Activated CD4-positive, alpha-beta T cell treated with anti-CD3 and anti-CD28 coated beads, Interleukin-2, amount 50 U/mL, for 48 hours (primary cell): ENCODE results near the gene LRFN5.

Experiments used
- DNase-seq, 2 experiments: peaks; one replicate each; pipeline ENCODE4 v3.0.0-alpha.2; 2020

LRFN5 gene

DNA sequence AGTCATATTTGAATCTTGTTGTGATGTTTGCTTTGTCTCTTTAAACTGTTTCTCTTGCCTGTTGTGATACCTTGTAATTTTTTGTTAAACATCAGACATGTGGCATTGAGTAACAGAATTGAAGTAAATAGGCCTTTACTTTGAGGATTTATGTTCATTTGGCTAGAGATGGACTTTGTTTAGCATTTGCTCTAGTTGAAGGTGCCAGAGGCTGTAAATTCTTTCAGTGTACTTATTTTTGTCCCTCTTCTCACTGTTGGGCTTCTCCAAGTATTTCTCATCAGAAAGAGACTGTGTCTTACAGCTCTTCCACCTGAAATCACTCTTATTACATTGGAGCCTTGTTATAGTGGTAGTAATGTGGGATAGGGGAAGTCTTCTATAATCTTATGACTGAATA, 175.8 kb downstream of the LRFN5 start:
- no peak for DNase-seq

DNA sequence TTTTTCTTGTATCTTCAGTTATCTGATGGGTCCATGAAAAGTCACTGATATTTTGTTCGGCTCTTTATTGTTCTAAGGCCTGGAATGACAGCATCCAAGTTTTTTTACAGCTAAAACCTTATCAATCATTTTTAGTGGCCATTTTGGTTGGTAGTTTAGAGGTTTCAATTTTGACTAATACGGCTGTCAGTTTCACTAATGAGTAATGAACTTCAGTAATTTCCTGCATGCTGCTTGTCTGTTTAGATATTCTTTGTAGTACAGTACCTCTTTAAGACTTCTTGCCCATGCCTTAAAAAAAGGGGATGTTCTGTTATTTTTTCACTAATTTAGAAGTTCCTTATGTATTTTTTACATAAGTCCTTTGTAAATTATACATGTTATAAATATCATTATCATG, 176.7 kb downstream of the LRFN5 start:
- no peak for DNase-seq

DNA sequence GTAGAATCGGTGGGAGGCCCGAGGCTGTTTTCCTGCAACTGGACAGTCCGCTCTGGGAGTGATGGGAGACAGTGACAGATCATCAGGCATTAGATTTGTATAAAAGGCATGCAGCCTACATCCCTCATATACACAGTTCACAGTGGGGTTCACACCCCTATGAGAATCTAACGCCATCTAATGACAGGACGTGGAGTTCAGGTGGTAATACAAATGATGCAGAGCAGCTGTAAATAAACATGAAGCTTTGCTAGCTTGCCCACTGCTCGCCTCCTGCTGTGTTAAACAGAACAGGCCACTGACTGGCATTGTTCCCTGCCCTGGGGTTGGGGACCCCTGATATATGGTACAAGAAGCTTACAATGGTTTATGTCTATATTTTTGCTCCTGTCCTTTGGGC, 179.0 kb downstream of the LRFN5 start:
- DNase-seq: no peak

DNA sequence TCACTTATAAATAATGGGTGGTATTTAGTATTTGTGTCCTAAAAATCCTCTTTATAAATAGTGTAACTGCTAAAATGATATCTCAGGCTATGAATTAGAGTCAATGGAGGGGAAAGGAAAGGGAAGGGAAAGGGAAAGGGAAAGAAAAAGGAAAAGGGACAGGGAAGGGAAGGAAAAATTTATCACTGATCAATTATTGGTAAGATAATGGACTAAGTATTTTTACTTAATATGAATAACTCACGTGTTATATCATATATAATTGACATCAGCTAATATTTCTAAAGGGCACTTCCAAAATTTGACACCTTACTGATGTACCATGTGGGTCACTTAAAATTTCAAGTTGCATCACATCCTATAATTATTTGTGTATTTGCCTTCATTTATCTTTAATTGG, 193.1 kb downstream of the LRFN5 start:
- DNase-seq: no peak

DNA sequence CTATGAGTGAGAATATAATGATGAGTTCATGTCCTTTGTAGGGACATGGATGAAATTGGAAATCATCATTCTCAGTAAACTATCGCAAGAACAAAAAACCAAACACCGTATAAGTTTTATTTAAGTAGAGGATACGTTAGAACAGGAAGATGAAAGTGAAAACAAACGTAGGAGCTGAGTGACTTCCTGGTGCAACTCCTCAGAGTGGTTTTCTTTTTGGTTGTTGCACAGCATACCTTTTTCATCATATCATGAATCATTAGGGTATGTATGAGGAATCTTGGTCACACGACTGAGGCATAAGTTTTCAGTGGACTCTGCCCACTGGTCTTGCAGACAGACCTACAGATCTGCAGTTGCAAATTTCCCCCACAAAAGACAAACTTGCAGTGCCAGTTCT, 199.0 kb downstream of the LRFN5 start:
- no peak for DNase-seq

DNA sequence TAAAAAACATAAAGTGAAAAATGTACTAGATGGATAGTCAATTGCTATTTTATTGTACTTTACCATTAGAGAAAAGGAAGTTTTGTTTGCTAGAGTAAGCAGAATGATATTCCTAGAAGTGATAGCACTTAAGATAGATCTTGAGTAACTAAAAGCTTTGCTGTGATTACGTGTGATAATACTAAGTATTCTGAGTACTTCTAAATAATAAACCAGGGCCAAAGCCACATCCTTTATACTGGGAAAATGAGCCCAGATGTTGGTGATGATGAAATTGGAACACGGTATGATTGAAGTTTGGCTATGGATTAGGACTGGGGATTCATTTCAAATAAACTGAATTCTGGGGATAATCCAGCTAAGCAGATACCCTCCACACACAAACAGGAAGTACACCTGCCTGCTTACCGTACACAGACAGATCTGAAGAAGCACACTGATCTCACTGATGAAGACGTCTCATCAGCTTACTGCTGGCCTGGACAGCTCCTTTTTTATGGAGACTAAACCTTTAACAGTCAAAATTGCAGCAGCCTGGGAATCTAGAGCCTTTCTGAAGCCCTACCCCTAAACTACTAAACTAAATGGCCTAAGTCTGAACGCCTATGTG, 199.8 kb downstream of the LRFN5 start:
- DNase-seq: no peak

DNA sequence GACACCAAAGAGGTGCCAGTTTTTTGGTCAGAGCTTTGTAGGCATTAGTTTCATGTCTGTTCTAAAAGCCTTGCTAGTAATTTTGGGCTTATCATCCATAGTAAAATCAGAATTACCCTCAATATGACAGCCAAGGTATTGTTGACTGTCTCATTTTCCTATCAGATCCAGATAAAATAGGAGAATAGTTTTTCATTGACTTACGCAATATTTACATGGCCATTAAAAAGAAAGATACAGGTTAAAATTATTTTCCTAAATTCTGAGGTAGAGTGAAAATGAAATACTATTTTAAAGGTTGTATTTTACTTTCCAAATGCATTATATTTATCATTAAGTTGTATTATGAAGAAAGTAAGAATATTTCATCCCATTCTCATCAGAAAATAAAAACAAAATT, 203.7 kb downstream of the LRFN5 start:
- no peak for DNase-seq

DNA sequence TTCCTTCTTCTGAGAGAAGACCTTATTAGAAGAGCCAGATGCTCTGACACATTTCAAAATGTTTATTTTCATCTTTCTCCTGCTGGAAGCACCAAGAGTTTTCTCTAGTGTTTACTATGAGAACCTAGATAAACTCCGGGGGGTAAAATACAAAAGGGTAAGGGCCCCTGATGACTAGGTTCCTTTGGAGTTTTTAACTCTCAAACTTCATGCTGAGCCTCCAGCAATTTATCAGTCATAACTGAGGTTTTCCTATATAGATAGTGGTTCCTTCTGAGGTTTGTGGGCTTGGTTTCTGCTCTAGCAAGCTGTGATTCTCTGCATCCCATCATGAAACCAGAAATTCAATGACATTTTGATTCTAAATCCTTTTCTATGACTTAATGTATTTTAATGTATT, 210.9 kb downstream of the LRFN5 start:
- DNase-seq: no peak

DNA sequence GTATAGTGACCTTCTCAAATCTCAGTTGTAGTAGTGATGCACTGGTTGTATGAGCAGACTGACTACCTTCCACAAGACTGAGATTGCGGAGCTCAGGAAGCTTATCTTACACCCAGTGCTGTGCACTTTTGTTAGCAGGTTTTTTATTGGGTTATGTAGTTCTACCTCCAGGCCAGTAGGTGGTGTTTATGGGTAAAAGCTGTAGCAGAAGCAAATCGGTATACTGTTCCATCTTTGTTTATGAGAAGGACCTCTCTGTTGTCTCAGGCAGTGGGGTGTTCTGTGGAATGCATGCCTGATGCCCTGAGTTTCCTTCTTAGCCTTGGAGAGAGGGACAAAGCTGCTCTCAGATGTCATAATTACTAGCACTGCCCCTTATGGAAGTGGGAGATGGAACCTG, 217.8 kb downstream of the LRFN5 start:
- no peak for DNase-seq

DNA sequence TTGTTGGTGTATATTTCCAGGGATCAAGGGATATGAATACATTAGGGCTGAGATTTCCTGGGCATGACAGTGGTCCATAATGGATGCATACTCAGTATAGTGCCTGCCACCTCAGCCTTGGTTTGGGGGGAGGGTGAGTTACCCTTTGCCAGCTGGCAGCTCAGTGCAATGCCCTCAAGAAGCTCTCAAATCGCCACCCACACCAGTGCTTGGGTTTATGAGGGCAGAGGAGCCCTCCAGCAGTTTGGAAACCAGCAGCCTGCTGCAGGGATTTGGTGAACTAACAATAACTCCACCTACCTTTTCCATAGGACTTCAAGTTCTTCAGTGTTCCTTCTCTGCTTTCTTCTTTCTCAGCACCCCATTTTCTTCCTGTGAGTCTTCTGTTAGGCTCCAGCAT, 218.9 kb downstream of the LRFN5 start:
- no peak for DNase-seq

DNA sequence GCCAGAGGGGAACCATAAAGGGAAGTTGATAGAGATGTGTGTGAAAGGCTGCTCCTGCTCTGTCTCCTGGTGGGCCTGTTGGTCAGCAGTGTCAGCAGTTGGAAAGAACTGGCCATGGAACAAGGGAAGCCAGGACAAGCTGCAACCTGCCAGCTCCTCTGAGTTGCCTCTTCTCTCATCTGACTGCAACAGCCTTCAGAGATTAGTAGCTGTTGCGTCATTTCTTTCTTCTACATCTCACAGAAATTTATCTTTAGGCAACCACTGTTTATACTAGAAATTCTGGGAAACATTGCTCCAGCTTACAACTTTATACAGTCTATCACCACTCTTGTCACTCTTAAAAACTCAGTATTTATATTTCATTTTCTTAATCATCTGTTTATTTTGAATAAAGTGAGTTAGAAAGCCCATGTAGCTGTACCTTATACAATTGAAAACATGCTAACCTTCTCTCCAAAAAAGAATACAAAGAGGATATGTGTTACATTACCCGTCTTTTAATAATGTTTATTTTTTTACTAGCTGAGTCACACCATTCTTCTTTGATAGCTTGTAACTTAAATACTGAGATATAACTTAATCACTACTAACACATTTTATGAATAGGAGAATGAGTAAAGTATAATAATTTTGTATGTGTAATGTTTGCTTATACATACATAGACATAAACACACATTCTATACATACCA, 224.2 kb downstream of the LRFN5 start:
- DNase-seq: no peak

DNA sequence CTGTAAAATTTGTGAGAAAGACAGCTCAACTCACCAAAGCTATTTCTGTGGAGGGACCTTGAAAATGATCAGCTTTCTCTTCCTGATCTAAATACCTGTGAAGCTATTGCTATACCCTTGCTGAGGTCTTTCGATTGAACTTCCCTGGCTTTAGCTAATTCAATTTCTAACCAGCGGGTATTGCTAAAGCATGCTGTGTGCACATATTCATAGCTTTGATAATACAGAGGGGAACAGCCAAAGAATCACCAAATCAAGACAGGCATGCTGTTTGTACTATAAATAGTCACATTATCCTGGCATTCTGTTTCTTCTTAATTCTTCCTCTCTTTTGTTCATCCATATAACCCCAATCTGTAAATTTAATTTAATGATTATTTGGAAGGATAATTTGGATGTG, 233.0 kb downstream of the LRFN5 start:
- no peak for DNase-seq

DNA sequence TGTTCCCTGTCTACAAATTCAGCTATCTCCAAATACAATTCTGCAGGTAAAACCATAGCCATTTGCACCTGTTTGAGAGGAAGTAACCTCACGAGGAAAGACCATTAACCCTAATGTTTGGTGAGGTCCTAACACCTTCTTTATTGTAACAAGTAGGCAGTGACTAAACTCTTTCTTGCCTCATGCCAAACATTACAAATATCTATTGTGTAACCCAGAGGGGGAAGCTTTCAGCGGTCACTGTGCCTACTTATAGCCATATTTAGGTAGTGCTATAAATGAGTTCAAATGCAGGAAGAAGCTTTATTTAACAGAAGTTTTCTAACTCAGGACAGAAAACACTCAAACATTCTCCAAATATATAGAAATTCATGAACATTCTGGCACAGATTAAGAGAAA, 252.7 kb downstream of the LRFN5 start:
- no peak for DNase-seq

DNA sequence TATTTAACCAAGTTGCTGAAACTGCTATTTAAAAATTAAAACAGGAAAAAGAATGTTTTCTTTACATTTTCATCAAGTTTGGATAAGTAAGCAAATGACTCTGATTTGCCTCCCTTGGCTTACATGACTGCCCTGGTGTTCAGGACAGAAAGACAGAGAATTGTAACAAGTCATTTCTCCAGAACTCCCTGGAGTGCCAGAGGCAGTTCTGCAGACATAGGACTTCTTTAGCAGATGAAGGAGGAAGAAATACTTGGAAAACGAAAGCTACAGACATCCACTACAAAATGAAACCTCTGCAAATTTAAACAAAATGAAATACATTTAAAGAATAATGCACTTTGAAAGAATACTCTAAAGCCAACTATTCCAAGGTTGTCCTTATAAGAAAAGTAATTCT, 253.9 kb downstream of the LRFN5 start:
- DNase-seq: no peak

DNA sequence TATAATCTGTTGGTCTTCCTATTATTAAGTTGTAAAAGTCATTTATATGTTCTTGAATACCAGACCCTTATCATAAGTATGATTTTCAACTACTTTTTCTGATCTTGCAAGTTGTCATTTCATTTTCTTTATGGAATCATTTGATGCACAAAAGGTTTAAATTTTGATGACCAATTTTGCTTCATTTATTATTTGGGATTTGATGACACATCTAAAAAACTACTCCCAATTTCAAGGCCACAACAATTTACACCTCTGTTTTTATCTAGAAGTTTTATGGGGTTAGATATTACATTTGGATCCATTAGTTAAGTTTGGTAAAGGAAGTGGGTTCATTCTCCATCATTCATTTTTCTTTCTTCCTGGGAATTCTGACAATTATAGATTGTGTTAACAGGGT, 259.2 kb downstream of the LRFN5 start:
- DNase-seq: no peak

DNA sequence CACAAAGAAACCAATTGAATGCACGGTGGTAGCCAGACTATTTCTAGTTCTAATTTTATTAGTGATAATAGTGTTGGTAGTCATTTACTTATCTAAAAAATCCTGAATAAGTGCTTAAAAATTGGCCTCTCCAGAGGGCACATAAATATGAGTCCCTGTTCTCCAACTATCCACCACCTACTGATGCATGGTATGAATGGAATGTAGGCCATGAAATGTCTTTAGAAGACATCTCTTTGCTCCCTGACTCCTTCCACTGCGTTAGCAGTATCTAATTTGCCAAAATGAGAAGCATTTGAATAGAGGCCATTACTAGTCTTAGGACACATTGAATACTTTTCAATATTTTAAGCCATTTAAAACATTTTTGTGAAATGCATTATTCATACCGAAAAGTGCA, 261.7 kb downstream of the LRFN5 start:
- DNase-seq: no peak

DNA sequence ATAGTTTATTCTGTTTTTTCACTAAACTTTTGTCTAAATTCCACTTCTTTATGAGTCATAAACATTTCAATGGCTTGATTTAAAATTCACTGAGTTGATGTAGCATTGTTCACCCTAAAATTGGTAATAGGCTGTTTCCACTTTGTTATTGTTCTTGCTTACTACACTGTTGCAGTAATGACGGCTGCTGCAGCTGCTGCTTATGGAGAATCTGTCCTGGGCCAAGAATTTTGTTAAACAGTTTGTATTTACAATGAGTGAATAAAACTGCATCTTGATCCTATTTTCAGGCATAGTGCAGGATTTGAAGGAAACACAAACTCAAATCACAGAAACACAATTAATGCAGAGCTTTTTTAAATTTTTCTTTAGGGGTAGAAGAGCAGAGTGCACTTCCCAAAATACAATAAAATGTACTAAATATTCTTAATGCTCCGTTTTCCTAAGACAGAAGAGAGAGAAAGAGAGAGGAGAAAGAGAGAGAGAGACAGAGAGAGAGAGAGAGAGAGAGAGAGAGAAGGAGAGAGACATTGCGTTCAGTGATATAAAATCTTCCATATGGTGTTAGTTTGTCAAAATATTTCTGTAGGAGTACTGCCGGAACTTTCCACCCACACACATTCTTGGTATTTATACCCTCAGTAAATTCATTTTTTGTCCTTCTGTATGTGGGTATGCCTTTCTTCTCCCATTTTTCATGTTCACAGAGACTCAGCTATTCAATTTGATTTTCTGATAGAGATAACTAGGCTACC, 266.4 kb downstream of the LRFN5 start:
- no peak for DNase-seq

DNA sequence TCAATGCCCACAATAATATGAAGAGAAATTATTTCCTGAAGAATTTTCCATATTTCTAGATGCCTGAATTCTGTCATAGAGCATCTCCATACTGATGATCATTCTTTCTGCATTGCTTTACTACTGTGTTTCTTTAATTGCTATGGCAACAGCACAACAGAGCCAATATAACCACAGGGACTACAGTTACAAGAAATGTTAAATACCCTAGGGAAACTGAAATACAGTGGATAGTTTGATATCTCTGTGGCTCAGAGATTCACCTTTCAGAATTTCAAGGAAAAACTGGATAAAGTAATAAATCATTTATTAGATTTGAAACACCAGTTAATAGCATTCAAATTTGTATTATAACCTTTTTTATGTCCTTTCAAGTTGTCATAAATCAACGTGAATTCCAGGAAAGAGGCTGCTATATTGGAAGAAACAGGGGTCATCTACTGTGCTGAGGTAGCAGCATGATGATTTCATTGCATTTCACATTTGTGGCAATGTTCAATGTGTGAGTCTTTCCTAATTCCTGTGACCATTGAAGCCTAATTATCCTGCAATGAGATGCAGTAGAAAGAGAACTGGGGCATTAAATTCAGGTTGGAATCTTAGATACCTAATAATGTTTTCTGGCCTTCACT, 267.1 kb downstream of the LRFN5 start:
- DNase-seq: no peak

DNA sequence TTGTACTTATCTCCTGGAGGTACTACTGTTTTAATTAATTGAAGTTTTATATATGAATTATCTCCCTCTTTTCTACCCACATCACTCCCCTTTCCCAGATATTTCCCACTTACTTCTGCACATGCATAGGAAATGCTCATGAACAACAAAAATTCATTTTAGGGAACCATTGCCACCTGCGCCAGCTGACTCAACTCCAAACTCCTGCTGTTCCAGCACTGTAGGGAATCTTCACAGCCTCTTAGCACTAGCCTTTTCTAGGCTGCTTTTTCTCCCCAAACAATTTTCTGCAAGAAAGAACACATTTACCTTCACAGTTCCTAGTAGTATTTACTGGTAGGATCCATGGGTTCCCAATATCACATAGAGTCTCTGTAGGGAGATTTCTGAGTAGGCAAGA, 268.4 kb downstream of the LRFN5 start:
- DNase-seq: no peak

DNA sequence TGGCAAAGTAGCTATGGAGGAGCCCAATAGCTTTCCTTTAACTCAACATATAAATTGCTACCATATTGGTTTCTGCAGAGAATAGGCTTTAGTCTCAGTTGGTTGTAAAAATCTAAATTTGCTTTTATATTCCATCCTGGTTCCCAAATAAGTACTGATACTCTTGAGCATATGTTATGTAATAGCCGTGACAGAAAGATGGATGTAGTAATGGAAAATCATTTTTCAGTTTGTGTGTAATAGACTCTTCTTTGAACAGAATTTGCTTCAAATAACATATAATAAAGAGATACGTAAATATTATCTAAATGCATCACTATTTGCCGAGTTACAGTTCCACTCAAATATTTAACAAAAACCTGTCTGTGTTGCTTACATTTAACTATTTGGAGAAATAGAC, 271.6 kb downstream of the LRFN5 start:
- DNase-seq: no peak

DNA sequence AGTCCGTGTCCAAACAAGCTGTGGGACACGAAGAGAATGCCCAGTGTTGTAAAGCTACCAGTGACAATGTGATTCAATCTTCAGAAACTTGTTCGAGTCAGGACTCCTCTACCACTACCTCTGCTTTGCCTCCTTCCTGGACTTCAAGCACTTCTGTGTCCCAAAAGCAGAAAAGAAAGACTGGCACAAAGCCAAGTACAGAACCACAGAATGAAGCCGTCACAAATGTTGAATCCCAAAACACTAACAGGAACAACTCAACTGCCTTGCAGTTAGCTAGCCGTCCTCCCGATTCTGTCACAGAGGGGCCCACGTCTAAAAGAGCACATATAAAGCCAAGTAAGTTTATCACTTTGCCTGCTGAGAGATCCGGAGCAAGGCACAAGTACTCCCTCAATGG, 284.9 kb downstream of the LRFN5 start:
- no peak for DNase-seq

DNA sequence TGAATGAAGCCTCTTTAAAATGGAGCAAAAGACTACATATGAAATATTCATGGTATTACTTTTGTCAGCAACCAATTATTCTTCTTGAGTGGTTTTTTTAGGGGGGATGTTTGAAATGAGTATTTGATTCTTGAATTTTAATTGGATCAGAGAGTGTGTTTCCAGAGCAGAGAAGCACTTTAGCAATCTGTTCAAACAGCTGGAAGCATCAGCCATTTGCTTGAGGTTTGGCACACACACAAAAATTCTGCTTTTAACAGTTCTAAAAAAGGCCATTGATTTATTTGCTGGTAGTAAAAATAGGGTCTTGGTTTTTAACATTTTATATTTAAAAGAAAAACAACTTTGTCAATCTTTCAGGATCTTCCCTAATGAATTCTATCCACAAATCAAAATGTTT, 292.7 kb downstream of the LRFN5 start:
- DNase-seq: no peak

DNA sequence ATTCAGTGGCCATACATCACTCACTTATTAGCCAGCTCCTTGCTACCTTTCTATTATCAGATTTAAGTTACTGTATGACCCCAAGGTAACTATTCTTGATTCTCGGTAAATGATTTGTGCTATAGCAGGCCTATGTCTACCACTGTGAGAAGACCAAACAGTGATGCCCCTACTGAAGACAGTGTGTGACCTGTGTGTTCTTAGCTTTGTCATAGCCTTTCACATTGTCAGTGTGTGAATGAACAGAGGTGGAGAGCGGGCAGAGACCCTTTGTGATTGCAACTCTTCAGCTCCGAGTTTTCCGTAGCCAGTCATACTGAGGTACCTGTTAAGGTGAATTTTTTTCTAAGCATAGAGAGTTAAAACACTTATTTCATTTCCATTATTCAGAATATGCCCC, 294.0 kb downstream of the LRFN5 start:
- DNase-seq: no peak

DNA sequence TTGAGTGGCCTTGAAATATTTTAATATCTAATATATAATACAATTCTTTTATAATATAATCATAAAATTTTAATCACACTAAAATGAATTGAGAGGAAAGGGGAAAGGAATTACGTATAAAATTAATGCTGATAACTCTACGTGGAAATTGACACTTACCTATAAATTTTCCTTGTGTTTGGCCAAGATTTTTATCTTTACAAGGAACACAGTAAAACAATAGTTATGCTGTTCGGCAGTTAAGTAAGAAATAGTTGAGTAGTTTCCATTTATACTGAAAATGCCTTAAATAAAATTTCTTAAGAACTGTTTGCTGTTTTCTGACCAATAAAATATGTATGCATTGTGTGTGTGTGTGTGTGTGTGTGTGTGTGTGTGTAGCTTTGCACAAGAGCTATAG, 294.4 kb downstream of the LRFN5 start:
- DNase-seq: no peak
